H1 (cell line): Measurements from ENCODE around the gene ELF4. TPM values are rescaled to one million over a fixed set of nuclear protein-coding genes. Genes with fewer than 3 reads are reported as not detected.

Experiments
- CTCF ChIA-PET: fragments of 300-600 bp; sonication (Branson Sonifier 250); formaldehyde crosslinking; loops from one replicate; lab custom pipeline; 2021; ENCODE audit not compliant: partially characterized antibody; lab: Charles Lee
- POLR2A ChIA-PET: fragments of 300-600 bp; sonication (Branson Sonifier 250); formaldehyde crosslinking; loops from one replicate; lab custom pipeline; 2021; ENCODE audit warnings: inconsistent platforms; ENCODE audit not compliant: partially characterized antibody; lab: Charles Lee
- DNase-seq, 2 experiments: peaks; one replicate each; pipeline versions ENCODE4 v3.0.0 to v3.0.0-alpha.2; 2010 to 2022; ENCODE audit warnings: low spot score in 2 of 2, low read depth in 1 of 2, mixed read lengths in 1 of 2
- FAIRE-seq: peaks from 2 replicates; lab custom pipeline; 2011; peaks lifted over from hg19 to GRCh38; lab: Jason Lieb, UNC
- H2AFZ ChIP-seq: 2 replicates; pipeline ENCODE4 v1.8.1; 2012; ENCODE audit warnings: low read length, inconsistent platforms
- H2AK5ac ChIP-seq: 2 replicates; pipeline ENCODE4 v1.6.1; 2013; ENCODE audit warnings: low read depth, low read length
- H2BK120ac ChIP-seq: replicated peaks from 2 replicates; pipeline ENCODE3; 2013; ENCODE audit warnings: low read depth, low read length, inconsistent platforms
- H2BK12ac ChIP-seq: 2 replicates; pipeline ENCODE4 v1.6.1; 2013; ENCODE audit warnings: low read depth, low read length
- H2BK15ac ChIP-seq: 2 replicates; pipeline ENCODE4 v1.6.1; 2013; ENCODE audit warnings: low read length
- H2BK20ac ChIP-seq: 2 replicates; pipeline ENCODE4 v1.6.1; 2013; ENCODE audit warnings: low read length
- H2BK5ac ChIP-seq: 2 replicates; pipeline ENCODE4 v1.6.1; 2013; ENCODE audit warnings: low read depth, low read length
- H3K14ac ChIP-seq: 2 replicates; pipeline ENCODE4 v1.6.1; 2013; ENCODE audit warnings: inconsistent platforms; ENCODE audit not compliant: insufficient read length
- H3K18ac ChIP-seq: 2 replicates; pipeline ENCODE4 v1.6.1; 2013; ENCODE audit warnings: low read length; ENCODE audit errors: extremely low read depth
- H3K23ac ChIP-seq: 2 replicates; pipeline ENCODE4 v1.6.1; 2013; ENCODE audit warnings: inconsistent platforms; ENCODE audit not compliant: insufficient read length
- H3K23me2 ChIP-seq: 2 replicates; pipeline ENCODE4 v1.6.1; 2013; ENCODE audit warnings: low read depth, low read length
- H3K27ac ChIP-seq: 2 replicates; pipeline ENCODE4 v1.6.1; 2011; ENCODE audit warnings: low read depth, low read length, inconsistent platforms
- H3K27me3 ChIP-seq, 4 experiments: replicated peaks in 1 of 4; 1 replicate in 1 of 4; 2 replicates in 3 of 4; pipeline versions ENCODE4 v1.6.1 to v1.8.1; 2011 to 2013; ENCODE audit warnings: low read length in 3 of 4, mild to moderate bottlenecking in 3 of 4, inconsistent platforms in 2 of 4, mixed read lengths in 2 of 4, moderate library complexity in 1 of 4; ENCODE audit not compliant: control insufficient read depth in 3 of 4, insufficient read depth in 3 of 4; ENCODE audit errors: extremely low read depth in 1 of 4
- H3K36me3 ChIP-seq, 4 experiments: 2 replicates each; pipeline versions ENCODE4 v1.6.1 to v1.8.1; 2011 to 2013; ENCODE audit warnings: mild to moderate bottlenecking in 4 of 4, low read length in 3 of 4, moderate library complexity in 2 of 4, control low read depth in 1 of 4, inconsistent platforms in 1 of 4; ENCODE audit not compliant: insufficient read depth in 4 of 4, control insufficient read depth in 2 of 4
- H3K4ac ChIP-seq: replicated peaks from 2 replicates; pipeline ENCODE3; 2013; ENCODE audit warnings: low read length, low read depth, mixed read lengths, inconsistent platforms; ENCODE audit not compliant: insufficient read length
- H3K4me1 ChIP-seq, 4 experiments: replicated peaks in 1 of 4; 1 replicate in 1 of 4; 2 replicates in 3 of 4; pipeline versions ENCODE4 v1.6.1 to v1.8.1; 2011 to 2013; ENCODE audit warnings: low read length in 3 of 4, inconsistent platforms in 2 of 4, mixed read lengths in 1 of 4; ENCODE audit not compliant: insufficient read depth in 4 of 4, control insufficient read depth in 3 of 4
- H3K4me2 ChIP-seq, 2 experiments: 2 replicates each; pipeline versions ENCODE4 v1.6.1 to v1.8.1; 2011 to 2013; ENCODE audit warnings: low read depth in 2 of 2, low read length in 2 of 2, control low read depth in 1 of 2, inconsistent platforms in 1 of 2, mild to moderate bottlenecking in 1 of 2; ENCODE audit not compliant: insufficient read depth in 1 of 2
- H3K4me3 ChIP-seq, 4 experiments: fragments of 200-600, 300-600 bp in 1 of 4; sonication (generic), shearing (Covaris generic), sonication (Bioruptor Twin) in 1 of 4; 2 replicates each; pipeline versions ENCODE4 v1.5.1 to v1.8.1; 2011 to 2016; ENCODE audit warnings: low read length in 4 of 4, low read depth in 3 of 4, control low read depth in 2 of 4, inconsistent platforms in 2 of 4, mild to moderate bottlenecking in 2 of 4, mixed read lengths in 1 of 4, moderate library complexity in 1 of 4; ENCODE audit not compliant: insufficient read depth in 2 of 4; ENCODE audit errors: extremely low read depth in 1 of 4
- H3K56ac ChIP-seq: replicated peaks from 2 replicates; pipeline ENCODE3; 2013; ENCODE audit warnings: low read depth, mild to moderate bottlenecking, mixed read lengths, low read length, inconsistent platforms; ENCODE audit not compliant: insufficient read length
- H3K79me1 ChIP-seq: 2 replicates; pipeline ENCODE4 v1.6.1; 2013; ENCODE audit warnings: low read depth, low read length, control low read depth
- H3K79me2 ChIP-seq, 2 experiments: 2 replicates each; pipeline versions ENCODE4 v1.6.1 to v1.8.1; 2012 to 2013; ENCODE audit warnings: low read length in 2 of 2, mild to moderate bottlenecking in 2 of 2, inconsistent platforms in 1 of 2; ENCODE audit not compliant: insufficient read depth in 2 of 2, control insufficient read depth in 1 of 2
- H3K9ac ChIP-seq, 4 experiments: replicated peaks in 1 of 4; 1 replicate in 1 of 4; 2 replicates in 3 of 4; pipeline versions ENCODE4 v1.6.1 to v1.8.1; 2011 to 2013; ENCODE audit warnings: low read depth in 3 of 4, low read length in 3 of 4, control low read depth in 2 of 4, mild to moderate bottlenecking in 2 of 4, moderate library complexity in 2 of 4, inconsistent platforms in 1 of 4; ENCODE audit errors: extremely low read depth in 1 of 4
- H3K9me3 ChIP-seq, 2 experiments: 2 replicates each; pipeline versions ENCODE4 v1.6.1 to v1.8.1; 2012 to 2013; ENCODE audit warnings: mild to moderate bottlenecking in 2 of 2, moderate library complexity in 2 of 2, control low read depth in 1 of 2, inconsistent platforms in 1 of 2, low read depth in 1 of 2, low read length in 1 of 2, mixed read lengths in 1 of 2; ENCODE audit not compliant: insufficient read depth in 2 of 2
- H4K20me1 ChIP-seq, 2 experiments: replicated peaks in 1 of 2; 2 replicates each; pipeline versions ENCODE3 to v1.8.1; 2011 to 2013; ENCODE audit warnings: inconsistent platforms in 2 of 2, low read length in 2 of 2, mild to moderate bottlenecking in 1 of 2; ENCODE audit not compliant: insufficient read depth in 2 of 2, control insufficient read depth in 1 of 2
- H4K5ac ChIP-seq: 2 replicates; pipeline ENCODE4 v1.6.1; 2013; ENCODE audit warnings: low read length, low read depth, mixed read lengths, inconsistent platforms; ENCODE audit not compliant: insufficient read length
- H4K8ac ChIP-seq: 2 replicates; pipeline ENCODE4 v1.8.0; 2013; ENCODE audit warnings: mild to moderate bottlenecking, moderate library complexity, low read length, inconsistent platforms; ENCODE audit not compliant: insufficient read depth; ENCODE audit errors: extremely low read depth
- H4K91ac ChIP-seq: replicated peaks from 2 replicates; pipeline ENCODE3; 2013; ENCODE audit warnings: low read length, mixed read lengths, inconsistent platforms; ENCODE audit not compliant: insufficient read length
- ATF3 ChIP-seq: IDR thresholded peaks from 2 replicates; pipeline ENCODE4 v1.6.1; 2011; ENCODE audit warnings: low read depth, mild to moderate bottlenecking, low read length; ENCODE audit not compliant: insufficient read depth
- FOSL1 ChIP-seq: IDR thresholded peaks from 2 replicates; pipeline ENCODE4 v1.6.1; 2011; ENCODE audit warnings: mild to moderate bottlenecking, low read depth, low read length, moderate library complexity; ENCODE audit not compliant: insufficient read depth
- JUN ChIP-seq: IDR thresholded peaks from 2 replicates; pipeline ENCODE4 v1.6.1; 2011; ENCODE audit warnings: low read depth, mild to moderate bottlenecking, improper control_type of control experiment, low read length
- KDM4A ChIP-seq: IDR thresholded peaks from one replicate; pipeline ENCODE4 v1.7.1; 2012; ENCODE audit warnings: low read depth, mild to moderate bottlenecking, moderate library complexity, low read length, inconsistent platforms; ENCODE audit not compliant: severe bottlenecking
- MAX ChIP-seq: IDR thresholded peaks from 2 replicates; pipeline ENCODE4 v1.6.1; 2012; ENCODE audit warnings: inconsistent platforms
- NRF1 ChIP-seq: IDR thresholded peaks from 2 replicates; pipeline ENCODE4 v1.6.1; 2011; ENCODE audit warnings: mild to moderate bottlenecking, low read depth, low read length, improper control_type of control experiment
- RXRA ChIP-seq: IDR thresholded peaks from 2 replicates; pipeline ENCODE4 v1.6.1; 2011; ENCODE audit warnings: low read depth, mild to moderate bottlenecking, low read length, moderate library complexity; ENCODE audit not compliant: insufficient read depth
- SIN3A ChIP-seq, 2 experiments: IDR thresholded peaks in 1 of 2; conservative IDR thresholded peaks in 1 of 2; 2 replicates each; pipeline ENCODE4 v1.6.1; 2011 to 2012; ENCODE audit warnings: low read length in 2 of 2, improper control_type of control experiment in 1 of 2, low read depth in 1 of 2, mild to moderate bottlenecking in 1 of 2
- SP4 ChIP-seq: IDR thresholded peaks from 2 replicates; pipeline ENCODE4 v1.6.1; 2012; ENCODE audit warnings: low read length, inconsistent platforms
- SUZ12 ChIP-seq: fragments of 200-600 bp; sonication (generic); IDR thresholded peaks from 2 replicates; pipeline ENCODE4 v1.6.1; 2012; ENCODE audit warnings: mild to moderate bottlenecking, inconsistent platforms, low read length, moderate library complexity, mixed read lengths
- TAF7 ChIP-seq: optimal IDR thresholded peaks from 2 replicates; pipeline ENCODE3; 2011; ENCODE audit warnings: low read depth, mild to moderate bottlenecking, inconsistent platforms, low read length, moderate library complexity, borderline replicate concordance
- WGBS, 2 experiments: shearing (Covaris generic) in 1 of 2; methylation state at CpG; one replicate each; pipeline versions ENCODE4 v1.1.6 to v1.1.7; 2013 to 2015; ENCODE audit warnings: low lambda C conversion rate in 2 of 2, mixed read lengths in 2 of 2, inconsistent platforms in 1 of 2, low coverage in 1 of 2, missing lambda C conversion rate in 1 of 2; ENCODE audit not compliant: insufficient replicate concordance in 2 of 2, insufficient coverage in 1 of 2, insufficient read length in 1 of 2; ENCODE audit errors: extremely low coverage in 1 of 2, missing lambda C conversion rate in 1 of 2; 5-methylcytosine and 5-hydroxymethylcytosine counted together
- polyA plus RNA-seq, 7 experiments: library from polyadenylated mRNA; depleted of rRNA in 3 of 7; stranded (reverse) in 5 of 7; unstranded in 2 of 7; fragments of >200 nt in 5 of 7; fragments of 200-250 nt in 2 of 7; gene quantifications; 1 replicate in 5 of 7; 2 replicates in 1 of 7; 4 replicates in 1 of 7; pipeline versions ENCODE4 v1.2.1 to v1.2.3, GENCODE V29; 2011 to 2013; ENCODE audit warnings: missing spikeins in 2 of 7, mixed read lengths in 2 of 7
- total RNA-seq: library from RNA; stranded (reverse); fragmentation: NEBNext Ultra II Directional; extraction: Animal tissue kit (Norgen Biotek cat#: 25700); gene quantifications from 2 replicates; pipeline ENCODE4 v1.2.1, GENCODE V29; 2021
- TF ChIP-seq, protein P1 (sequence below): IDR thresholded peaks from 2 replicates; pipeline ENCODE4 v1.6.1; 2012; ENCODE audit warnings: inconsistent platforms

ELF4 gene
- total and polyA plus RNA-seq, 2 of the 8 experiments (the other 6 are each of a cell fraction or from before 2014, with no cell fraction given): 1.8 to 2.0 TPM

- no peak overlapping the region for H2AFZ ChIP-seq
- 89% methylated on average over 4 of the region's 5 CpGs; no CpG with 5 or more reads in 1 of the 2 experiments for WGBS, 2 experiments
- no peak overlapping the region for H2BK12ac ChIP-seq
- H3K79me2 ChIP-seq: no peaks in the 10 kb centered on the region
- no peak overlapping the region for H3K4ac ChIP-seq
- no peak for DNase-seq
- H3K27me3 ChIP-seq: no peaks in the 10 kb centered on the region
- no peaks in the 10 kb centered on the region; a peak in 2 of 7 replicates for H3K4me1 ChIP-seq
- peaks cover 0 to 28% (median 13%) of the 10 kb centered on the region in 4 experiments; a peak in 6 of 8 replicates for H3K36me3 ChIP-seq
- no peak overlapping the region for H2AK5ac ChIP-seq
- H4K20me1 ChIP-seq: peaks cover 0 to 2% of the 10 kb centered on the region in 2 experiments
- no peak overlapping the region for H3K4me3 ChIP-seq
- H3K9ac ChIP-seq: no peak overlapping the region
- no peak for FAIRE-seq
- H4K8ac ChIP-seq: no peak overlapping the region
- H3K4me2 ChIP-seq: no peak overlapping the region
- no peak overlapping the region for H3K14ac ChIP-seq
- no peak overlapping the region for H3K23ac ChIP-seq
- ChIA-PET CTCF (interaction anchor here (2.0 kb wide), 1 partner anchor 21 kb away, joined by 5 read pairs; no protein-coding TSS in a partner anchor), POLR2A (no interaction called here)
- no peak overlapping the region for H3K18ac ChIP-seq
- H3K56ac ChIP-seq: no peak overlapping the region
- no peak overlapping the region for H2BK20ac ChIP-seq
- no peak overlapping the region for H4K91ac ChIP-seq
- H4K5ac ChIP-seq: no peak overlapping the region
- no peaks in the 10 kb centered on the region for H3K23me2 ChIP-seq
- H3K27ac ChIP-seq: no peak overlapping the region
- no peaks in the 10 kb centered on the region for H3K79me1 ChIP-seq
- no peak overlapping the region for H2BK15ac ChIP-seq
- H2BK5ac ChIP-seq: no peak overlapping the region
- no peaks in the 10 kb centered on the region for H3K9me3 ChIP-seq
- H2BK120ac ChIP-seq: no peak overlapping the region
- TF ChIP-seq KDM4A: no peak
- no peak for TF ChIP-seq RXRA
- TF ChIP-seq TAF7: no peak
- no peak for TF ChIP-seq MAX
- no peak for TF ChIP-seq SUZ12
- TF ChIP-seq ATF3: no peak
- TF ChIP-seq NRF1: no peak
- no peak for TF ChIP-seq SP4
- no peak for TF ChIP-seq SIN3A (conservative IDR thresholded peaks at IDR 0.05 in 1 of 2, IDR thresholded peaks at IDR 0.05 in 1 of 2; ENCODE audit: low read depth in 1 of 2, low read length in 2 of 2)
- TF ChIP-seq FOSL1: no peak
- no peak for TF ChIP-seq JUN
- TF ChIP-seq, protein P1, sequence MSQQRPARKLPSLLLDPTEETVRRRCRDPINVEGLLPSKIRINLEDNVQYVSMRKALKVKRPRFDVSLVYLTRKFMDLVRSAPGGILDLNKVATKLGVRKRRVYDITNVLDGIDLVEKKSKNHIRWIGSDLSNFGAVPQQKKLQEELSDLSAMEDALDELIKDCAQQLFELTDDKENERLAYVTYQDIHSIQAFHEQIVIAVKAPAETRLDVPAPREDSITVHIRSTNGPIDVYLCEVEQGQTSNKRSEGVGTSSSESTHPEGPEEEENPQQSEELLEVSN: no peak
Observed at GRCh38 chrX:130136496-130136895, 26.2 kb upstream of the ELF4 start.
